DND-41 (cell line): ENCODE results near the gene ZNF536.

Experiments used
- CTCF ChIP-seq: IDR thresholded peaks from 2 replicates; pipeline ENCODE4 v1.5.1; 2012; ENCODE audit warnings: borderline replicate concordance, low read length, moderate library complexity, mild to moderate bottlenecking; ENCODE audit not compliant: poor library complexity, severe bottlenecking; ENCODE audit errors: extremely low read depth
- EZH2 ChIP-seq: IDR thresholded peaks from 3 replicates; pipeline ENCODE4 v1.6.1; 2012; ENCODE audit warnings: borderline replicate concordance, low read depth, mild to moderate bottlenecking, moderate library complexity, low read length, inconsistent platforms; ENCODE audit not compliant: severe bottlenecking

- no peak for TF ChIP-seq CTCF
- no peak for TF ChIP-seq EZH2
These were observed 12.2 kb upstream of the ZNF536 start for GRCh38 chr19:30359936-30360335.
